ENCODE data around the gene OGFOD3. TPM values are rescaled to one million over a fixed set of nuclear protein-coding genes. Genes with fewer than 3 reads are reported as not detected.

Gene OGFOD3
- total and polyA plus RNA-seq, 8 donors = 10.5 to 30.4 (median 17.4) TPM

DNA sequence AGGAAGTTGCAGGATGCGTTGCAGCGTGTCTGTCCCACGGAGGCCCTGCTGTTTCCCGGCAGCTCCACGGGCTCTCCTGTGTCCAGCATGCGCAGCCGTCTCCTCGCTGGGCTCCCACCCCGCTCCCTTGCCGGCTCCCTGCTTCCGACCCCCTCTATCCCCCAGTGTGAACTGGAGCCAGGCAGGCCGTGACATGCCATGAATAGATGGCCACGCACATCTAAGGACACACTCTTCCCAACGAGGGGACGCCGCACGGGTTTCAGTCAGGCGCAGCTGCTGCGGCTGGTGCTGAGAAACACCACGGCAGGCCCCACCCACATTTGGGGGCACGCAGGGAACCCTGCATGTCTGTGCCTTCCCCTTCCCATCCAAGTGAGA is 9.5 kb downstream of the OGFOD3 start:
- Histone ChIP-seq H3K4me3 (no peak overlapping the region), H3K27me3 (no peaks in the 10 kb centered on the region), H3K9me3 (no peaks in the 10 kb centered on the region), H3K27ac (no peak overlapping the region), H3K36me3 (peaks cover 1 to 75% (median 54%) of the 10 kb centered on the region in 4 donors), H3K4me1 (no peaks in the 10 kb centered on the region)
- no peak for TF ChIP-seq POLR2AphosphoS5 (IDR thresholded peaks at IDR 0.05)
- TF ChIP-seq POLR2A (IDR thresholded peaks at IDR 0.05) = no peak
- TF ChIP-seq CTCF (IDR thresholded peaks at IDR 0.05) = no peak
- no peak for TF ChIP-seq EP300 (IDR thresholded peaks at IDR 0.05)
- DNase-seq = no peak
- WGBS, 5 donors = 92 to 97% (median 95%) methylated on average over 20 to 21 of the region's 21 CpGs
- intact Hi-C loops (cut with DNase I; ENCODE audit: low total_unique reads) = no loop called here

DNA sequence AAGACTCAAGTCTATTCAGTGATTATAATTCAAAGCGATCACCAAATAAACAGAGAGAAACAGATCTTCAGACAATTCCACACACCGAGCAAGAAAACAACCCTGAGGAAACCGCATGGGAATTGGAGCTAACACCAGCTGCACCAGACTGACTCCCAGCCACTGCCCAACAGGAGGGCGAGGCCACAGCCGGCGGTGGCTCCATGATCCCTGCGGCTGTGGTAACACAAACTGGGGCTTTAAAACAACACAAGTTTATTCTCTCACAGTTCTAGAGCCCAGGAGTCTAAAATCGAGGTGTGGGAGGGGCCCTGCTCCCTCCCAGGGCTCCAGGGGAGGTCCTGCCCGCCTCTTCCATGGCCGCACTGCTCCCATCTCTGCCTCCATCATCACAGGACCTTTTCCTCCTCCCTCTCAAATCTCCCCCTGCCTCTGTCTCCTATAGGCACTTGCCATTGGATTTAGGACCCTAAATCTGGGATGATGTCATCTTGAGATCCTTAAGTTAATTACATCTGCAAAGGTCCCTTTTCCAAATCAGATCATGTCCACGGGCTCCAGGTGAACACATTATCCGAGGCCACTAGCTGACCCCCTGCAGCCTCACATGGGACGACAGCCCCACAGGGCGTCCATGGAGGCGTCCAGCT is 10.0 kb downstream of the OGFOD3 start:
- Histone ChIP-seq H3K27me3 (no peaks in the 10 kb centered on the region), H3K36me3 (peaks cover 6 to 77% (median 56%) of the 10 kb centered on the region in 4 donors), H3K27ac (no peak overlapping the region), H3K9me3 (no peaks in the 10 kb centered on the region), H3K4me1 (no peaks in the 10 kb centered on the region), H3K4me3 (no peak overlapping the region)
- TF ChIP-seq EP300 (IDR thresholded peaks at IDR 0.05) (no peak), POLR2AphosphoS5 (IDR thresholded peaks at IDR 0.05) (no peak), POLR2A (IDR thresholded peaks at IDR 0.05) (no peak), CTCF (IDR thresholded peaks at IDR 0.05) (no peak)
- WGBS, 5 donors = 87 to 93% (median 90%) methylated on average over 15 of the region's 15 CpGs
- intact Hi-C loops (cut with DNase I; ENCODE audit: low total_unique reads) = no loop called here
- DNase-seq = no peak

GRCh38 chr17:82407255-82407654 is 11.1 kb downstream of the OGFOD3 start:
- TF ChIP-seq EP300 (IDR thresholded peaks at IDR 0.05) (no peak), CTCF (IDR thresholded peaks at IDR 0.05) (no peak), POLR2AphosphoS5 (IDR thresholded peaks at IDR 0.05) (no peak), POLR2A (IDR thresholded peaks at IDR 0.05) (no peak)
- Histone ChIP-seq H3K4me3 (no peak overlapping the region), H3K9me3 (no peaks in the 10 kb centered on the region), H3K27ac (no peak overlapping the region), H3K27me3 (no peaks in the 10 kb centered on the region), H3K4me1 (no peaks in the 10 kb centered on the region), H3K36me3 (peaks cover 12 to 84% (median 62%) of the 10 kb centered on the region in 4 donors)
- intact Hi-C loops (cut with DNase I; ENCODE audit: low total_unique reads) = no loop called here
- DNase-seq = peak in 1 of 2 donors; percentile 35
- WGBS, 5 donors = 64 to 82% (median 77%) methylated on average over 13 of the region's 13 CpGs

- Histone ChIP-seq H3K27ac (no peak overlapping the region), H3K4me3 (no peak overlapping the region), H3K9me3 (no peaks in the 10 kb centered on the region), H3K36me3 (peaks cover 12 to 91% (median 70%) of the 10 kb centered on the region in 4 donors), H3K4me1 (peaks cover 0 to 3% (median 0%) of the 10 kb centered on the region in 4 donors), H3K27me3 (no peaks in the 10 kb centered on the region)
- no peak for DNase-seq
- intact Hi-C loops (cut with DNase I; ENCODE audit: low total_unique reads) = no loop called here
- 92 to 94% (median 93%) methylated on average over 14 of the region's 14 CpGs for WGBS, 5 donors
- TF ChIP-seq POLR2A (IDR thresholded peaks at IDR 0.05) = no peak
- TF ChIP-seq CTCF (IDR thresholded peaks at IDR 0.05) = no peak
- no peak for TF ChIP-seq EP300 (IDR thresholded peaks at IDR 0.05)
- no peak for TF ChIP-seq POLR2AphosphoS5 (IDR thresholded peaks at IDR 0.05)
Observed at GRCh38 chr17:82406131-82406671, 12.2 kb downstream of the OGFOD3 start.

All from stomach (tissue), 9 donors.